ENCODE results near the gene SPDYC.

The SPDYC gene

DNA sequence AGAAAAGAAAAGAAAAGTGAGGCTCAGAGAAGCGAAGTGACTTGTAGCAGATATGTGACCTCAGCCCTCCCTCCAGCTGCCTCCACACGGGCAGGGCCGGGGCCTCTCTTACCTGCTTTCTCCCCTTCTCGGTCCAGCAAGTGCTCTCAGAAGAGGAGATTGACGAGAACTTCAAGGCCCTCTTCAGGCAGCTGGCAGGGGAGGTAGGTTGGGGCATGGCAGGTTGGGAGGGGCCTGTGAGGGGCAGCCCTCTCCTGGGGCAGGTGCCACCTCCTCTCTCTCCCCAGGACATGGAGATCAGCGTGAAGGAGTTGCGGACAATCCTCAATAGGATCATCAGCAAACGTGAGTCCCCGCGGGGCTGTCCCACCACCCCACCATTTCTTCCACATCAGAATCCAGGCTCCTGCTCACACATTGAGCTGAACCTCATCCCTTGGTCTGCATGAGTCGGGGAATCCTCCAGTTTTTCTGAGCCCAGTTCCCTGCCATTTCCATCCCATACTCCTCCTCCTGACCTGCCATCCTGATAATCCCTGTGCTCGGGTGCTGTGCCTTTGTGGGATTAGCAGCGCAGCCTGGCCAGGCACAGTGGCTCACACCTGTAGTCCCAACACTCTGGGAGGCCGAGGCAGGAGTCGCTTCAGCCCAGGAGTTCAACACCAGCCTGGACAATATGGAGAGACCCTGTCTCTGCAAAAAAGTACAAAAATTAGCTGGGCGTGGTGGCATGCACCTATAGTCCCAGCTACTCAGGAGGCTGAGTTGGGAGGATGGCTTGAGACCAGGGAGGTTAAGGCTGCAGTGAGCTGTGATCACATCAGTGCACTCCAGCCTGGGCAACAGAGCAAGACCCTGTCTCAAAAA, 38.1 kb downstream of the SPDYC start:
- no peak for DNase-seq

DNA sequence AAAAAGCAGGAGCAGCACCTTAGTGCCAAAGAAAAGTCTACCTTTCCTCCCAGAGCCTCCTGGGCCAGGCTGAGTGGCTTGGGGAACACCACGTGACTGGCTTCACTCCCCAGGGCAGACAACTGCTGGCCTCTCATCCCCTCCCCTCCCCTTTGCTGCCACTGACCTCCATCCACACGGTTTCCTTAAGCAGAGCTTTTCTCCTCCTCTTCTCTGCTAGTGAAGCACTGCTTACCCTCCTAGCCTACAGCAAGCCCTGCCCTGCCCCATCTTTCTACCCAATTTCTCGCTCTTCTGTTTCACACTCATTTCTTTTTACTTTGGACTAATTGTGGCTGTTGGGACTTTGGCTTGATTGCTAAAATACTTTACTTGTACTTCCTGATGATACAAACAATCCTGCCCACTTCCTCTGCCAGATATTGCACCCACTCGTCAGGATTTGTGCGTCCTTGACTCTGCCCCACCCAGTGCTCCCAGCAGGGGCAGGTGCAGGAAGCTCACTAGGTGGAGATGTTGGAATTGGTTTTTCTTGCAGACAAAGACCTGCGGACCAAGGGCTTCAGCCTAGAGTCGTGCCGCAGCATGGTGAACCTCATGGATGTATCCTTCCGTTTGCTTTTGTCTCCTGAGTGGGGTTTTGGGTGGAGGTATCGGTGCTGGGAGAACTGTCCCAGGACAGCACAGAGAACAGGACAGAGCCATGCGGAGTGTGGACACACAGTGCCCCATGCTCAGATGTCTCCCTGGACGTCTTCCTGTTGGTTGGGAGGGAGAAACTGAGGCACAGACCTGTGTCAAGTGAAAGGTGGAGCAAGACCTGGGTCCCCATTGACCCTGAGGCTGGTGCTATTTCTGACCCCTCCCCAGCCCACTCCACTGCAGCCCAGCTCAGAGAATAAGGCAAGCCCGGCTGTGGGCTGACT, 39.0 kb downstream of the SPDYC start:
- DNase-seq = peak; percentile 5

DNA sequence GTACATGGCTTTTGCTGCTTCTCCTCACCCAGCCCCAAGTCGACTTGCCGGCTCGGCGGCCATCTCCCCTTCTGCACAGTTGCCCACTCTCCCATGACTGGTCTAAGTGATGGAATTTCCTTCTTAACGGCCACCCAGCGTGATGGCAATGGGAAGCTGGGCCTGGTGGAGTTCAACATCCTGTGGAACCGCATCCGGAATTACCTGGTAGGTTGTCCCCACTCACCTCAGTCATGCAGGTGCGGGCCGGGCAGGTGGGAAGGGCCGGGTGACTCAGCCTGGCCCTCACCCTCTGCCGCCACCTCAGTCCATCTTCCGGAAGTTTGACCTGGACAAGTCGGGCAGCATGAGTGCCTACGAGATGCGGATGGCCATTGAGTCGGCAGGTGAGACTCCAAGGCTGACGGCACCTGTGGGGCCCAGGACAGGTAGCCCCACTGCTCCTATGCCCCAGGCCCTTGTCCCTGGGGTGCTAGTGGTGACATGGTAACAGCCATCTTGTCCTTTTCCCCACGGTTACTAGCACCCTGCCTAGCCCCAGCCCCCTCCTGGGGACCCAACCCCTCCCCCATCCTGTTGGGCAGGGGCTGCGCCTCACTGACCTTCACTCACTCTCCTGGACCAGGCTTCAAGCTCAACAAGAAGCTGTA, 39.8 kb downstream of the SPDYC start:
- DNase-seq = no peak

DNA sequence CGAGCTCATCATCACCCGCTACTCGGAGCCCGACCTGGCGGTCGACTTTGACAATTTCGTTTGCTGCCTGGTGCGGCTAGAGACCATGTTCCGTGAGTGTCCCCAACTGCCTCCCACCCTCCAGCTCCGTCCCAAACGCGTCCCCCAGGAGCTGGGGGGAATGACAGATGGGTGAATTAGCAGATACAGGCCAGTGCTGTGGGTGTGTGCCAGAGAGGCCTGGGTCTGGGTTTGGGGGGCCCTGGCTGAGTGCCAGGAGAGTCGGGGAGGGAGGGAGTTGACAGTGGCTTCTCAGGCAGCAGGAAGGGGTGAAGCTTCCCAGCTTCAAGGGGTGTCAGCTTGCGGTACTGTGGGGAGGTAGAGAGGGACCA, 40.3 kb downstream of the SPDYC start:
- no peak for DNase-seq

DNA sequence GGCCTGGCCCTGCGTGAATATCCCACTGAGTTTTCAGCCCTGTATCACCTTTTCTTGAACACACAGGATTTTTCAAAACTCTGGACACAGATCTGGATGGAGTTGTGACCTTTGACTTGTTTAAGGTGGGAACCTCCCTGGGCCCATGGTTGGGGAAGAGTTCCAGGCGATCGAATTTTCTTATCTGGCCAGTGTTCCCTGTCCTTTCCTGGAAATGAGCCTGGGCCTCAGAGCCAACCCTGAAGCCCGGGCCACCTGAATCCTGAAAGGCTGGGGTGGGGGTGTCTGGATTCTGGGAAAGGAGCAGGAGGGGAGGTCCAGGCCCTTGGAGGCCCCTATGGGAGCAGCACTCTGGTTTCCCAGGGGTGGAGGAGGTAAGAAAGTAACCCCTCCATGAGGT, 40.7 kb downstream of the SPDYC start:
- no peak for DNase-seq

DNA sequence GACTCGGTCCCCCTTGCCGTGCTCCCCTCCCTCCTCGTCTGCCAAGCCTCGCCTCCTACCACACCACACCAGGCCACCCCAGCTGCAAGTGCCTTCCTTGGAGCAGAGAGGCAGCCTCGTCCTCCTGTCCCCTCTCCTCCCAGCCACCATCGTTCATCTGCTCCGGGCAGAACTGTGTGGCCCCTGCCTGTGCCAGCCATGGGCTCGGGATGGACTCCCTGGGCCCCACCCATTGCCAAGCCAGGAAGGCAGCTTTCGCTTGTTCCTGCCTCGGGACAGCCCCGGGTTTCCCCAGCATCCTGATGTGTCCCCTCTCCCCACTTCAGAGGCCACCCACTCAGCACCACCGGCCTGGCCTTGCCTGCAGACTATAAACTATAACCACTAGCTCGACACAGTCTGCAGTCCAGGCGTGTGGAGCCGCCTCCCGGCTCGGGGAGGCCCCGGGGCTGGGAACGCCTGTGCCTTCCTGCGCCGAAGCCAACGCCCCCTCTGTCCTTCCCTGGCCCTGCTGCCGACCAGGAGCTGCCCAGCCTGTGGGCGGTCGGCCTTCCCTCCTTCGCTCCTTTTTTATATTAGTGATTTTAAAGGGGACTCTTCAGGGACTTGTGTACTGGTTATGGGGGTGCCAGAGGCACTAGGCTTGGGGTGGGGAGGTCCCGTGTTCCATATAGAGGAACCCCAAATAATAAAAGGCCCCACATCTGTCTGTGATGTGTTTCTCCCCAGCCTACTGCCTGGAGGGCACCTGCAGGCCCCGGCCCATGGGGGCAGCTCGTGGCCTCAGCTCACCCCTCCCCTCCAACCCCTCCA, 41.5 kb downstream of the SPDYC start:
- no peak for DNase-seq

DNA sequence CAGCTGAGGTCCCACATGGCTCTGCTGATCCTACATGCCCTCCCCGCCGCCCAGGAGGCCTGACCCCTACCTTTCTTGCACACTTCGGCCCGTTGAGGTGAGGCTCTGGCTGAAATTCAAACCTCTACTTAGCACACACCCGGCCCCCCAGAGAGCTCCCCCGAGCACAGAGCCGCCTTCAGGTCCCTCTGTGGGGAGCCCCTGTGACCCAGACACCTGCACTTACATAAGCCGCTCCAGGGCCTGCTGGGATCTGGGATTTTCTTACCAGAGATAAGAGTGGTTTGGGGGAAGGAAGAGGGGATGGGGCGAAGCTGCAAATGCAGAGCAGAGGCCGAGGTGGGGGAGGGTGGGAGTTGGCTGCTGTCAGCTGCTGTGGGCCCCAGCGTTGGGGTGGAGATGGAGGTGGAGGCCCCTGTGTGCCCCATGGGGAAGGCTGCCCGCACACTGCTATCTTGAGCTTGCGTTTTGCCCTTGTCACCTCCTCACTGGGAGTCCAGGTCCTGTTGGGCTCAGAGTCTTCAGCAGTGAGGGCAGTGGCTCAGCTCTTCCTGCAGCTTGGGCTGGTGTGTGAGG, 42.3 kb downstream of the SPDYC start:
- DNase-seq = no peak

DNA sequence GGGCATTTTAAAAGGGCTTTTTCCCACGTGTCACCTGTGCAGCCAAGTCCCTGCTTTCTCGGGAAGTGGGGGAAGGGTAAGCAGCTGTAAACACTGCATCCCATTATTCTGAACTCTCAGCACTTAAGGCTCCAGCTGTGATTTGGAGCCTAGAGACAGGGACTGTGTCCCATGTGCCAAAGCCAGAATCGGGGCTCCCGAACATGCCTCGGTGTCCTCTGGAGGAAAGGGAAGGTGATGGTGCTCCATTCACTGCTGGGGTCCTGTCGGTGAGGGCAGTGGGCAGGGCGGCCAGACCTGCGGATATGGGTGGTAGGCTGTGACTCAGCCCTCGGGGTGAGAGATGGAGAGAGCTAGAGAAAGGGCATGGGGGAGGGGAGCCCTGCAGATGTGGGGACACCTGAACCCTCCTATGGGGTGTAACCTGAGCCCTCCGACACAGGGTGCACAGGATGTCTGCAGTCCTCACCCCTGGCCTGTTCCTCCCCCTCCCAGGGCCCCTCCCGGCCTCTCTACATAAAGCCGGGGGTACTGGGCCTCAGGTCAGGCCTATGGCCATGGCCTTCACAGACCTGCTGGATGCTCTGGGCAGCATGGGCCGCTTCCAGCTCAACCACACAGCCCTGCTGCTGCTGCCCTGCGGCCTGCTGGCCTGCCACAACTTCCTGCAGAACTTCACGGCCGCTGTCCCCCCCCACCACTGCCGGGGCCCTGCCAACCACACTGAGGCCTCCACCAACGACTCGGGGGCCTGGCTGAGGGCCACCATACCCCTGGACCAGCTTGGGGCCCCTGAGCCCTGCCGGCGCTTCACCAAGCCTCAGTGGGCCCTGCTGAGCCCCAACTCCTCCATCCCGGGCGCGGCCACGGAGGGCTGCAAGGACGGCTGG, 43.5 kb downstream of the SPDYC start:
- no peak for DNase-seq

DNA sequence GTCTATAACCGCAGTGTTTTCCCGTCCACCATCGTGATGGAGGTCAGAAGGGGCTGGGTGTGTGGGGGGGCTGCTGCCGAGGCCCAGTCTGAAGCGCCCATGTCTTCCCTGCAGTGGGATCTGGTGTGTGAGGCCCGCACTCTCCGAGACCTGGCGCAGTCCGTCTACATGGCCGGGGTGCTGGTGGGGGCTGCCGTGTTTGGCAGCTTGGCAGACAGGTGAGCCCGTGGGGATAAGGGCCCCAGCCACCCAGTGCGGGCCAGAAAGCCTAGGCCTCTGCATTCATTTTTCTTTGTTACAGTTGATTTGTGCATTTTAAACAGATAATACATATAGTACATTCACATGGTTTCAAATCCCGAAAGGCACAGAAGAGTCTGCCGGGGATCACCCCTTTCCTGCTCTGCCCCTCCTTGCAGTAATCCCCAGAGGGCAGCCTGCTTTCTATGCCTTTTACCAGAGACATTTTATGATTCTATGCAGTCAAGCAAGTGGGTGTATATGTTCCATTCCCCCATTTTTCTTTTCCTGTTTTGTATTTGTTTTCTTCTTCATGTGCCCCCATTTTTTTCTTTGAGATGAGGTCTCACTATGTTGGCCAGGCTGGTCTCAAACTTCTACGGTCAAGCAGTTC, 44.3 kb downstream of the SPDYC start:
- no peak for DNase-seq

DNA sequence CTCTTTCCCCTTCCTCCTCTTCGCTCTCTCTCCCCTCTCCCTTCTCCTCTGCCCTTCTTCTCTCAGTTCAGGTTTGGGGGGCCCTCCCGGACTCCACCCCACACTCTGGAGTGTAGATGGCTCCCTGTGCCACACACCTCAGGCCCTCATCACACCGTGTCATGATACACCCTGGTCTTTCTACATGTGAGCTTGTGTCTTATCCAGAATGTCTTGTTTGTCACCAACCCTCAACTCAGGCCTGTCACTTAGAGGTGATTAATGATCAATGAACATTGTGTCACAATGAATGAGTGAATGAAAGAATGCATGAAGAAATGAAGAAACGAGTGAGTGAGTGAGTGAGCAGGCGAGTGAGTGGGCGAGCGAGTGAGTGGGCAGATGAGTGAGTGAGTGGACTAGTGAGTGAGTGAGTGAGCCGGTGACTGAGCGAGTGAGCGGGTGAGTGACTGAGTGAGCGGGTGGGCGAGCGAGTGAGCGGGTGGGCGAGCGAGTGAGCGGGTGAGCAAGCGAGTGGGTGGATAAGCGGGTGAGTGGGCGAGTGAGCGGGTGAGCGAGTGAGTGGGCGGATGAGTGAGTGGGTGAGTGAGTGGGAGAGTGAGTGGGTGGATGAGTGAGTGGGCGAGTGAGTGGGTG, 45.5 kb downstream of the SPDYC start:
- DNase-seq = no peak

DNA sequence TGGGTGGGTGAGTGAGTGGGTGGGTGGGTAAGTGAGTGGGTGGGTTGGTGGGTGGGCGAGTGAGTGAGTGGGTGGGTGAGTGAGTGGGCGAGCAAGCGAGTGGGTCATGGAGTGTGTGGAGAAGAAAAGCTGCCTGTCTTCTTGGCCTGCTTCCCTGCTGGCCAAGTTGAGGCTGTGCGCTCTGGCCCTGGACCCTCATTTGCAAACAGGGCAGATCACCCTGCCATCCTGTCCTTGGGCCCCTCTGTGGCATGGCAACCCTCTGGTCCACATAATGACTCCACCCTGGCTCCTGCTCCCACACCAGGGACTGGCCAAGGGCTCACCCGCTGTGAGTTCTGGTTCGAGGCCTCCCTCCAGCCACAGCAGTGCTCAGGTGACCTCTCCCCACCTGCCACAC, 46.8 kb downstream of the SPDYC start:
- no peak for DNase-seq

DNA sequence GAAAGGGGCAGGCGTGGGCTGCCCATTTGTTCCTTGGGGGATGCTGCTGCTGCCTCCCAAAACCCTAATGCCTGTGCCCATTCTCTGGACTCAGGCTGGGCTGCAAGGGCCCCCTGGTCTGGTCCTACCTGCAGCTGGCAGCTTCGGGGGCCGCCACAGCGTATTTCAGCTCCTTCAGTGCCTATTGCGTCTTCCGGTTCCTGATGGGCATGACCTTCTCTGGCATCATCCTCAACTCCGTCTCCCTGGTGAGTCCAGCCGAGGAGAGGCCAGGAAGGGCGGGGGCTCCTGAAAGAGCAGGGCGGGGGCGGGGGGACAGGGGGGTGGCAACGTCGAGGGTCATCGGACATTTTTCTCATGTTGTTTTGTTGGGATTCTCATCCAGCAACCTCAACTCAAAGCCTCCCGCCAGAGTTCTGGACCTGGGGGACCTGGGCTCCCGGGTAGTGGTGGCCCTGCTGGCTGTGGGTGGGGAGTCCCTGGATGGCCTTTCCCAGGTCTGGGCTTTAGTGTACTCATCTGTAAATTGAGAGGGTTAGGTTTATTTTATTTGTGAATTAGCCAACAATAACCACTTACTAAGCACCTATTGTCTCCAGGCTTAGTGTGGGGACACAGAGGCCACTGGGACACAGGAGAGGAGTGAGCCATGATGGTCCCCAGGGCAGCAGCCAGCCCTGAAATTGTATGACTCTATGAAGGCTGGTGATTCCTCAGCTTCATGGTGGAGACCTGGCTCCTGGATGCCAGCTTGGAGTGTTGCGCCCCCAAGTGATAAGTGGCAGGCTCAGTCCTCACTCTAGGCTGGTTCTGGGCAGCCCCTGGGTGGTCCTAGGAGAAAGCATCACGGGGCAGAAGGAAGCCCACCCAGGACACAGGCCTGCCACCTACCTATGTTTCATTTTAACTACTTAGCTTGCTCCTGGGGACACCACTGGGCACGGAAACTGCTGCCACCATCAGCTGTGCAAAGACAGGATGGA, 47.7 kb downstream of the SPDYC start:
- no peak for DNase-seq

DNA sequence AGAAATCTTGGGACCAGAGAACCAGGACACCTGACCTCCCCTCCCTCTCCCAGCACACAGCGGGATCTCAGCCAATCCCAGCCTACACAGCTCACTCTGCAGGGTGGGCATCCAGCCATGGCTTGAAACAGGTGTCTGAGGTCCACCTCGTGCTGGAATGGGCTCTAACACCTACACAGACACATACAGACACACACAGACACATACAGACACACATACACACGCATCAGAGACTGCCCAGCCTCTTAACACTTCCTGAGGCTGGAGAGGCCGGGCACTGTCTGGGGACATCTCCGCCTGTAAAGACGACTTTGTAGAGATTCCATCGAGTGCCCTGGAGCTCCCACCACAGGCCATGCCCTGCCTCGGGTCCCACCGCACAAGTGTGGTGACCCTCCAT, 48.4 kb downstream of the SPDYC start:
- DNase-seq = no peak

DNA sequence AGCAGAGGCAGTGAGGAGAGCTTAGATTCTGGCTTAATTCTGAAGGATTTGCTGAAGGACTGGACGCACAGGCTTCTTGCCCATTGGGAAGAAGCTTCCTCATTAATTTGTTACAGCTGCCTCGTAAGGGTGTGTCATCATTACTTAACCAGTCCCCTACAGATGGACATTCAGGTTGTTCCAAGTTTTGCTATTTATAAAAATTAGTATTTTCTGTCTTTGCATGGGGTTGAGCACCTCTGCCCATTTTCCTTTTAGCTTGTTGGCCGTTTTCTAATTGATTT, 49.8 kb downstream of the SPDYC start:
- no peak for DNase-seq

DNA sequence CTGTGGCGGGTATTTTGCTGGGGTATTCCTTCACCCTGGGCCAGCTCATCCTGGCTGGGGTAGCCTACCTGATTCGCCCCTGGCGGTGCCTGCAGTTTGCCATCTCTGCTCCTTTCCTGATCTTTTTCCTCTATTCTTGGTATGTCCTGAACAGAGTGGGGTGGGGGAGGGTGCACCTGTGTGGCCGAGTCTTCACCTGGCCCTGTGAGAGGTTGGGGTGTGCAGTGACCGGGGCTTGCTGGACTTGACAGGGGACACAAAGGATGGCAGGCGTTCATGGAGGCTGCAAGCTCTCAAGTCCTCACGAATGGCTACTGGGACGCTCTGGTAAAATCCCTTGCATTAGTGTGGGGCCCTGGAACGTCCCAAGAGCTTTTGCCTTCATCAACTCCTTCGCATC, 51.0 kb downstream of the SPDYC start:
- no peak for DNase-seq

All from NCI-H187 treated with DMSO at 0.1 percent for 48 hours (cell line).